Smooth muscle cell (in vitro differentiated cells): ENCODE results near the gene CFAP119. TPM values are rescaled to one million over a fixed set of nuclear protein-coding genes. Genes with fewer than 3 reads are reported as not detected.

Experiments used
- DNase-seq: peaks from one replicate; lab custom pipeline; 2025; ENCODE audit not compliant: unreplicated experiment; lab: John Stamatoyannopoulos, UW
- H2AFZ ChIP-seq: fragments of 200-600 bp; sonication (generic); 2 replicates; pipeline ENCODE4 v1.6.0; 2016; ENCODE audit warnings: antibody characterized with exemption, low read depth, mild to moderate bottlenecking
- H3F3A ChIP-seq: fragments of 200-600 bp; sonication (generic); 2 replicates; pipeline ENCODE4 v1.6.0; 2017; ENCODE audit warnings: antibody characterized with exemption, low read depth
- H3K27ac ChIP-seq: fragments of 200-600 bp; sonication (generic); 2 replicates; pipeline ENCODE4 v1.5.1; 2016; ENCODE audit warnings: low read depth, mild to moderate bottlenecking
- H3K27me3 ChIP-seq: fragments of 200-600 bp; sonication (generic); 2 replicates; pipeline ENCODE4 v1.6.1; 2016; ENCODE audit warnings: low read depth, mild to moderate bottlenecking
- H3K36me3 ChIP-seq: fragments of 200-600 bp; sonication (generic); 2 replicates; pipeline ENCODE4 v1.5.1; 2016; ENCODE audit warnings: low read depth
- H3K4me1 ChIP-seq: fragments of 200-600 bp; sonication (generic); 2 replicates; pipeline ENCODE4 v1.5.1; 2016; ENCODE audit warnings: low read depth
- H3K4me2 ChIP-seq: fragments of 200-600 bp; sonication (generic); 2 replicates; pipeline ENCODE4 v1.6.0; 2016; ENCODE audit warnings: mild to moderate bottlenecking
- H3K4me3 ChIP-seq: fragments of 200-600 bp; sonication (generic); 2 replicates; pipeline ENCODE4 v1.5.1; 2016; ENCODE audit warnings: mild to moderate bottlenecking
- H3K79me2 ChIP-seq: fragments of 200-600 bp; sonication (generic); 2 replicates; pipeline ENCODE4 v1.6.0; 2016; ENCODE audit warnings: low read depth, mild to moderate bottlenecking
- H3K9ac ChIP-seq: fragments of 200-600 bp; sonication (generic); 2 replicates; pipeline ENCODE4 v1.6.0; 2016; ENCODE audit warnings: low read depth
- H3K9me3 ChIP-seq: fragments of 200-600 bp; sonication (generic); replicated peaks from 2 replicates; pipeline ENCODE4 v1.5.1; 2016; ENCODE audit warnings: low read depth
- H4K20me1 ChIP-seq: fragments of 200-600 bp; sonication (generic); 2 replicates; pipeline ENCODE4 v1.6.0; 2016; ENCODE audit warnings: low read depth
- WGBS: methylation state at CpG from one replicate; pipeline ENCODE4 v1.1.7; 2016; ENCODE audit warnings: low lambda C conversion rate; 5-methylcytosine and 5-hydroxymethylcytosine counted together
- polyA plus RNA-seq: library from polyadenylated mRNA; unstranded; fragments of >200 nt; fragmentation: Nextera tagmentation; extraction: Ambion mirVana; gene quantifications from 2 replicates; pipeline ENCODE4 v1.2.1, GENCODE V29; 2016
- total RNA-seq: library from RNA; depleted of rRNA; stranded (reverse); fragments of >200 nt; gene quantifications from 2 replicates; pipeline ENCODE4 v1.2.3, GENCODE V29; 2014
- TF ChIP-seq, protein P1 (sequence below): fragments of 200-600 bp; sonication (generic); IDR thresholded peaks from 2 replicates; pipeline ENCODE4 v1.5.1; 2017; ENCODE audit warnings: borderline replicate concordance, mild to moderate bottlenecking, antibody characterized with exemption; ENCODE audit not compliant: insufficient read depth, poor library complexity, severe bottlenecking

Gene CFAP119
- total and polyA plus RNA-seq, 2 experiments from 2014 or later = 3.5 to 5.2 TPM

DNA sequence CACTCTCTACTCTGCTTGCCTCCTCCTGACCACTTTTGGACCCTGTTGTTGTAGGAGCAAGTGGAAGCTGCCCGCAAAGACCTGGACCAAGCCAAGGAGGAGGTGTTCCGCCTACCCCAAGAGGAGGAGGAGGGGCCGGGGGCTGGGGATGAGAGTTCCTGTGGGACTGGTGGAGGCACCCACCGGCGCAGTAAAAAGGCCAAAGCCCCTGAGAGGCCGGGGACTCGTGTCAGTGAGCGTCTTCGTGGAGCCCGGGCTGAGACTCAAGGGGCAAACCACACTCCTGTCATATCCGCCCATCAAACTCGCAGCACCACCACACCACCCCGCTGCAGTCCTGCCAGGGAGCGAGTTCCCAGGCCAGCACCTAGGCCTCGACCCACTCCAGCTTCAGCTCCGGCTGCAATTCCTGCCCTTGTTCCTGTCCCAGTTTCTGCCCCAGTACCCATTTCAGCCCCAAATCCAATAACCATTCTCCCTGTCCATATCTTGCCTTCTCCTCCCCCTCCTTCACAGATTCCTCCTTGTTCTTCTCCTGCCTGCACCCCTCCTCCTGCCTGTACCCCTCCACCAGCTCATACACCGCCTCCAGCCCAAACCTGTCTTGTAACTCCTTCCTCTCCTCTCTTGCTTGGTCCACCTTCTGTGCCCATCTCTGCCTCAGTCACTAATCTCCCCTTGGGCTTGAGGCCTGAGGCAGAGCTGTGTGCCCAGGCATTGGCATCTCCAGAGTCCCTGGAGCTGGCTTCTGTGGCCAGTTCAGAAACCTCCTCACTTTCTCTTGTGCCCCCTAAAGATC, 24.7 kb downstream of the CFAP119 start:
- Histone ChIP-seq H3K9ac (no peak overlapping the region), H3K79me2 (no peaks in the 10 kb centered on the region), H3K36me3 (peaks cover 18% of the 10 kb centered on the region), H3K27ac (no peak overlapping the region), H3K4me3 (no peak overlapping the region), H3K4me2 (no peak overlapping the region), H3F3A (peaks cover 3% of the 10 kb centered on the region), H3K4me1 (peaks cover 4% of the 10 kb centered on the region), H4K20me1 (peaks cover 12% of the 10 kb centered on the region), H3K9me3 (no peaks in the 10 kb centered on the region), H3K27me3 (no peaks in the 10 kb centered on the region), H2AFZ (no peak overlapping the region)
- WGBS = 95% methylated on average over 17 of the region's 17 CpGs
- TF ChIP-seq, protein P1, sequence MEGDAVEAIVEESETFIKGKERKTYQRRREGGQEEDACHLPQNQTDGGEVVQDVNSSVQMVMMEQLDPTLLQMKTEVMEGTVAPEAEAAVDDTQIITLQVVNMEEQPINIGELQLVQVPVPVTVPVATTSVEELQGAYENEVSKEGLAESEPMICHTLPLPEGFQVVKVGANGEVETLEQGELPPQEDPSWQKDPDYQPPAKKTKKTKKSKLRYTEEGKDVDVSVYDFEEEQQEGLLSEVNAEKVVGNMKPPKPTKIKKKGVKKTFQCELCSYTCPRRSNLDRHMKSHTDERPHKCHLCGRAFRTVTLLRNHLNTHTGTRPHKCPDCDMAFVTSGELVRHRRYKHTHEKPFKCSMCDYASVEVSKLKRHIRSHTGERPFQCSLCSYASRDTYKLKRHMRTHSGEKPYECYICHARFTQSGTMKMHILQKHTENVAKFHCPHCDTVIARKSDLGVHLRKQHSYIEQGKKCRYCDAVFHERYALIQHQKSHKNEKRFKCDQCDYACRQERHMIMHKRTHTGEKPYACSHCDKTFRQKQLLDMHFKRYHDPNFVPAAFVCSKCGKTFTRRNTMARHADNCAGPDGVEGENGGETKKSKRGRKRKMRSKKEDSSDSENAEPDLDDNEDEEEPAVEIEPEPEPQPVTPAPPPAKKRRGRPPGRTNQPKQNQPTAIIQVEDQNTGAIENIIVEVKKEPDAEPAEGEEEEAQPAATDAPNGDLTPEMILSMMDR = no peak
- no peak for DNase-seq

DNA sequence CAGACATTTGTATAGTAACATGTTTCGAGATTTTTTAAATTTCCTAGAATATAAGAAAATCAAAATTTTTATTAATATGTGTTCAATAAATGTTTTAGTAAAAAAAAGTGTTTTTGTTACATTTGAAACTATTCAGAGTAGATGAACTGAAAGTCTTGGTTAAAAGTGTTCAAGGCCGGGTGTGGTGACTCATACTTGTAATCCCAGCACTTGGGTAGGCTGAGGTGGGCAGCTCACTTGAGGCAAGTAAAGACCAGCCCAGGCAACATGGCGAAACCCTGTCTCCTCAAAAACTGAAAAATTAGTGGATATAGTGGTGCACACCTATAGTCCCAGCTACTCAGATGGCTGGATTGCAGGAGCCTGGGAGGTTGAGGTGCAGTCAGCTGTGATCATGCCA, 30.5 kb downstream of the CFAP119 start:
- TF ChIP-seq, protein P1 = no peak
- Histone ChIP-seq H3K9ac (no peak overlapping the region), H3K4me2 (no peak overlapping the region), H3K9me3 (no peaks in the 10 kb centered on the region), H4K20me1 (peaks cover 10% of the 10 kb centered on the region), H3K27ac (no peak overlapping the region), H3K4me3 (no peak overlapping the region), H3K79me2 (peaks cover 18% of the 10 kb centered on the region), H3F3A (no peaks in the 10 kb centered on the region), H3K36me3 (peaks cover 33% of the 10 kb centered on the region), H3K27me3 (no peaks in the 10 kb centered on the region), H3K4me1 (no peaks in the 10 kb centered on the region), H2AFZ (no peak overlapping the region)
- WGBS = 78% methylated on average over 3 of the region's 3 CpGs
- no peak for DNase-seq

DNA sequence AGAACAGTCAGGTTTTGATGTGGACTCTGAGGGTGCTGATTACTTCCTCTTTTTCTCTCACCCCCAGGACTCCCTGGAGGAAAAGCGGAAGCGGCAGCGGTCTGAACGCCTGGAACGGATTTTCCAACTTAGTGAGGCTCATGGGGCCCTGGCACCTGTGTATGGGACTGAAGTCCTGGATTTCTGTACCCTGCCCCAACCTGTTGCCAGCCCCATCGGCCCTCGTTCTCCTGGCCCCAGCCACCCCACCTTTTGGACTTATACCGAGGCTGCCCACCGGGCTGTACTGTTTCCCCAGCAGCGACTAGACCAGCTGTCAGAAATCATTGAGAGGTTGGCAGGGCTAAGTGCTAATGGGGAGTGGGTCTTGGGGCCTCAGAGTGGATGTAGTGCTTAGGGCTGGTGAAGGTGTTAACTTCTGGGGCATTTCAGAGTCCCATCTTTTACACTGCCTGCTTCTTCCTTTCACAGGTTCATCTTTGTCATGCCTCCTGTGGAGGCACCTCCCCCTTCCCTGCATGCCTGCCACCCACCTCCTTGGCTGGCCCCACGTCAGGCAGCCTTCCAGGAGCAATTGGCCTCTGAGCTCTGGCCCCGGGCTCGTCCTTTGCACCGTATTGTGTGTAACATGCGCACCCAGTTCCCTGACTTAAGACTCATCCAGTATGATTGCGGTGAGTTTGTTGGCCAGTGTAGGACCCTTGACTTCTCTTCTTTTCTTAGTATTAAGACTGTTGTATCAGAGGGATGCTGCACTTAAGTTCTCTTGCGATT, 32.8 kb downstream of the CFAP119 start:
- DNase-seq = no peak
- TF ChIP-seq, protein P1 = no peak
- no peak overlapping the region for H3K4me2 ChIP-seq
- H3K4me1 ChIP-seq = no peaks in the 10 kb centered on the region
- H4K20me1 ChIP-seq = peaks cover 16% of the 10 kb centered on the region
- WGBS = 96% methylated on average over 17 of the region's 17 CpGs
- H3K79me2 ChIP-seq = peaks cover 27% of the 10 kb centered on the region
- no peak overlapping the region for H3K4me3 ChIP-seq
- no peaks in the 10 kb centered on the region for H3F3A ChIP-seq
- H3K27ac ChIP-seq = no peak overlapping the region
- H3K9ac ChIP-seq = no peak overlapping the region
- no peaks in the 10 kb centered on the region for H3K27me3 ChIP-seq
- H3K36me3 ChIP-seq = peaks cover 41% of the 10 kb centered on the region
- no peak overlapping the region for H2AFZ ChIP-seq
- no peaks in the 10 kb centered on the region for H3K9me3 ChIP-seq
